ENCODE data around the gene ACTL8.

GRCh38 chr1:17844185-17844826, 89.2 kb downstream of the ACTL8 start:
- TF ChIP-seq, protein P1, sequence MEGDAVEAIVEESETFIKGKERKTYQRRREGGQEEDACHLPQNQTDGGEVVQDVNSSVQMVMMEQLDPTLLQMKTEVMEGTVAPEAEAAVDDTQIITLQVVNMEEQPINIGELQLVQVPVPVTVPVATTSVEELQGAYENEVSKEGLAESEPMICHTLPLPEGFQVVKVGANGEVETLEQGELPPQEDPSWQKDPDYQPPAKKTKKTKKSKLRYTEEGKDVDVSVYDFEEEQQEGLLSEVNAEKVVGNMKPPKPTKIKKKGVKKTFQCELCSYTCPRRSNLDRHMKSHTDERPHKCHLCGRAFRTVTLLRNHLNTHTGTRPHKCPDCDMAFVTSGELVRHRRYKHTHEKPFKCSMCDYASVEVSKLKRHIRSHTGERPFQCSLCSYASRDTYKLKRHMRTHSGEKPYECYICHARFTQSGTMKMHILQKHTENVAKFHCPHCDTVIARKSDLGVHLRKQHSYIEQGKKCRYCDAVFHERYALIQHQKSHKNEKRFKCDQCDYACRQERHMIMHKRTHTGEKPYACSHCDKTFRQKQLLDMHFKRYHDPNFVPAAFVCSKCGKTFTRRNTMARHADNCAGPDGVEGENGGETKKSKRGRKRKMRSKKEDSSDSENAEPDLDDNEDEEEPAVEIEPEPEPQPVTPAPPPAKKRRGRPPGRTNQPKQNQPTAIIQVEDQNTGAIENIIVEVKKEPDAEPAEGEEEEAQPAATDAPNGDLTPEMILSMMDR (optimal IDR thresholded peaks at IDR 0.05 in 1 of 3, IDR thresholded peaks at IDR 0.05 in 1 of 3, conservative IDR thresholded peaks at IDR 0.05 in 1 of 3; ENCODE audit: extremely low read depth in 1 of 3, insufficient read depth in 2 of 3, low read length in 3 of 3): no peak
- no peak for TF ChIP-seq EZH2 (IDR thresholded peaks at IDR 0.05; ENCODE audit: low read length)

Data from keratinocyte (primary cell).